ENCODE measurements around the gene DIP2C.

GRCh38 chr10:614139-614711 lies 75.2 kb downstream of the DIP2C start:
- TF ChIP-seq, protein P1, sequence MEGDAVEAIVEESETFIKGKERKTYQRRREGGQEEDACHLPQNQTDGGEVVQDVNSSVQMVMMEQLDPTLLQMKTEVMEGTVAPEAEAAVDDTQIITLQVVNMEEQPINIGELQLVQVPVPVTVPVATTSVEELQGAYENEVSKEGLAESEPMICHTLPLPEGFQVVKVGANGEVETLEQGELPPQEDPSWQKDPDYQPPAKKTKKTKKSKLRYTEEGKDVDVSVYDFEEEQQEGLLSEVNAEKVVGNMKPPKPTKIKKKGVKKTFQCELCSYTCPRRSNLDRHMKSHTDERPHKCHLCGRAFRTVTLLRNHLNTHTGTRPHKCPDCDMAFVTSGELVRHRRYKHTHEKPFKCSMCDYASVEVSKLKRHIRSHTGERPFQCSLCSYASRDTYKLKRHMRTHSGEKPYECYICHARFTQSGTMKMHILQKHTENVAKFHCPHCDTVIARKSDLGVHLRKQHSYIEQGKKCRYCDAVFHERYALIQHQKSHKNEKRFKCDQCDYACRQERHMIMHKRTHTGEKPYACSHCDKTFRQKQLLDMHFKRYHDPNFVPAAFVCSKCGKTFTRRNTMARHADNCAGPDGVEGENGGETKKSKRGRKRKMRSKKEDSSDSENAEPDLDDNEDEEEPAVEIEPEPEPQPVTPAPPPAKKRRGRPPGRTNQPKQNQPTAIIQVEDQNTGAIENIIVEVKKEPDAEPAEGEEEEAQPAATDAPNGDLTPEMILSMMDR (IDR thresholded peaks at IDR 0.05) = no peak
- TF ChIP-seq POLR2A (IDR thresholded peaks at IDR 0.05) = no peak
